Measurements from ENCODE around the gene LHPP. TPM values are rescaled to one million over a fixed set of nuclear protein-coding genes. Genes with fewer than 3 reads are reported as not detected.

Gene LHPP
- total and polyA plus RNA-seq, 4 donors = 11.5 to 22.0 (median 18.6) TPM

GRCh38 chr10:124464028-124464965 is 2.7 kb downstream of the LHPP start:
- Histone ChIP-seq H3K4me1 (ENCODE audit: control insufficient read depth in 1 of 2, insufficient read depth in 2 of 2, low read length in 2 of 2) (no peaks in the 10 kb centered on the region), H3K27me3 (ENCODE audit: control insufficient read depth in 1 of 2, insufficient read depth in 2 of 2, low read length in 1 of 2) (no peaks in the 10 kb centered on the region), H3K36me3 (ENCODE audit: control insufficient read depth in 1 of 2, insufficient read depth in 2 of 2, low read length in 1 of 2) (no peaks in the 10 kb centered on the region), H3K27ac (ENCODE audit: low read depth in 1 of 2, low read length in 2 of 2) (no peak overlapping the region), H3K9me3 (ENCODE audit: control insufficient read depth, low read length) (no peaks in the 10 kb centered on the region), H3K4me3 (ENCODE audit: low read length in 2 of 2) (no peak overlapping the region)
- 90 to 92% methylated on average over 9 of the region's 9 CpGs for WGBS, 2 donors
- intact Hi-C loops (cut with DNase I) = loop anchor here in 1 of 2 donors (10.0 kb wide), 1 partner anchor 1309 kb away; the partner anchor contains the start of gene BUB3
- DNase-seq = no peak
- no peak for ATAC-seq (ENCODE audit: low FRiP score)

DNA sequence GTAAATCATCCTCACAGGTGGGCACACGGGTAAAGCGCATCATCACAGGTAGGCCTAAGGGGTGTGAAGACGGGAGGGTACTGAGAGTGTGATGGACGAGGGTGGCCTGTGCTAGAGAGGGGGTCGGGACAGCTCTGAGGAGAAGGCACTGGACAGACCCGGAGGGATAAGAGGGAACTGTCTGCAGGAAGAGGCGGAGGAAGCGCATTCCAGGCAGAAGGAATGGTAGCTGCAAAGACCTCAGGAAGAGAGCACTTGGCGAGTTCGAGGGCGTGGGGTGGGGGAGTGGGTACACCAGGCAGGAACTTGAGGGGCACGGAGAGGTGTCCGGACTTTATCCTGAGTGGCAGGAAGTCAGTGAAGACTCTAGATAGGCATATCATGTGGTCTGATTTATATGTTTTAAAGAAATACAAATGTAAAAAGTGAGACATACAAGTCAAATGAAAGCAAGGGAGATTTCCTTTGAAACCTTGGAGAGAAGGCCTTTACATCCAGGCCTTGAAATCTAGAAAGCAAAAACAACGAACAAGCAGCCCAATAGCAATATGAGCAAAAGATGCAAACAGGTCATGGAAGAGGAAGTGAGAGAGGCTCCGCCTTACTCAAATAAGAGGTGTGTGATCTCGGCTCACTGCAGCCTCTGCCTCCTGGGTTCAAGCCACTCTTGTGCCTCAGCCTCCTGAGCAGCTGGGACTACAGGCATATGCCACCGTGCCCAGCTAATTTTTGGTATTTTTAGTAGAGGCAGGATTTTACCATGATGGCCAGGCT is 3.6 kb downstream of the LHPP start:
- H3K27ac ChIP-seq (ENCODE audit: low read depth in 1 of 2, low read length in 2 of 2) = no peak overlapping the region
- DNase-seq = no peak
- no peaks in the 10 kb centered on the region for H3K9me3 ChIP-seq (ENCODE audit: control insufficient read depth, low read length)
- H3K4me3 ChIP-seq (ENCODE audit: low read length in 2 of 2) = no peak overlapping the region
- no peak for ATAC-seq (ENCODE audit: low FRiP score)
- WGBS, 2 donors = 83 to 85% methylated on average over 17 of the region's 17 CpGs
- H3K4me1 ChIP-seq (ENCODE audit: control insufficient read depth in 1 of 2, insufficient read depth in 2 of 2, low read length in 2 of 2) = no peaks in the 10 kb centered on the region
- H3K36me3 ChIP-seq (ENCODE audit: control insufficient read depth in 1 of 2, insufficient read depth in 2 of 2, low read length in 1 of 2) = no peaks in the 10 kb centered on the region
- H3K27me3 ChIP-seq (ENCODE audit: control insufficient read depth in 1 of 2, insufficient read depth in 2 of 2, low read length in 1 of 2) = no peaks in the 10 kb centered on the region
- intact Hi-C loops (cut with DNase I) = loop anchor here in 1 of 2 donors (10.0 kb wide), 1 partner anchor 1310 kb away; the partner anchor contains the start of gene BUB3

DNA sequence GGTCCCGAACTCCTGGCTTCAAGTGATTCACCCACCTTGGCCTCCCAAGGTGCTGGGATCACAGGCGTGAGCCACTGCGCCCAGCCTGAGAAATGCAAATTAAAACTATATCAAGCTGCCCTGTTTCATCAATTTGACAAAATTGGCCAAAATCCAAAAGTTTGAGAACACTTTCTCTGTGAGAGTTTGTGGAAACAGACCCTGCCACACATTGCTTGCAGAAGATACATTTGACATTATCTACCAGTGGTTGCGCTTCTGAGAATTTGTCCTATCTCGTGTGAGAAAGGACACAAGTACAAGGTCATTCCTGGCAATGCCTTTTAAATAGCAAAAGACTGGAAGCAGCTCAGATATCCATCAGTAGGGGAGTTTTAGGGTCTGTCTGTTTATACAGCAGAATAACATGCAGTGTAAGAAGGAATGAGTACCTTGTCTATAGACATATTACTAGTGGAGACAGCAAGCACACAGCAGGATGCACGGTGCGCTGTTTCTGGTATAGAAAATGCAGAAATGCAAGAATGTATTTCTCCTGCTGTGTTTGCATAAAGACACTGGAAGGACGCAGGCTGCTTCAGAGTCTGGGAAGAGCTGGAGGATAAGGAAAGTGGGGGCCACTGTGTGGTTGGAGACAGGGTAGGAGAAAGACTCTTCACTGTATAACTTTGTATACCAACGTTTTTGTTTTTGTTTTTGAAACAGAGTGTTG is 4.3 kb downstream of the LHPP start:
- 75 to 76% methylated on average over 9 of the region's 9 CpGs for WGBS, 2 donors
- Histone ChIP-seq H3K9me3 (ENCODE audit: control insufficient read depth, low read length) (no peaks in the 10 kb centered on the region), H3K27me3 (ENCODE audit: control insufficient read depth in 1 of 2, insufficient read depth in 2 of 2, low read length in 1 of 2) (no peaks in the 10 kb centered on the region), H3K4me3 (ENCODE audit: low read length in 2 of 2) (no peak overlapping the region), H3K4me1 (ENCODE audit: control insufficient read depth in 1 of 2, insufficient read depth in 2 of 2, low read length in 2 of 2) (no peaks in the 10 kb centered on the region), H3K27ac (ENCODE audit: low read depth in 1 of 2, low read length in 2 of 2) (no peak overlapping the region), H3K36me3 (ENCODE audit: control insufficient read depth in 1 of 2, insufficient read depth in 2 of 2, low read length in 1 of 2) (no peaks in the 10 kb centered on the region)
- DNase-seq (no peak), ATAC-seq (ENCODE audit: low FRiP score) (no peak)
- intact Hi-C loops (cut with DNase I) = loop anchor here in 1 of 2 donors (10.0 kb wide), 1 partner anchor 1311 kb away; the partner anchor contains the start of gene BUB3

DNA sequence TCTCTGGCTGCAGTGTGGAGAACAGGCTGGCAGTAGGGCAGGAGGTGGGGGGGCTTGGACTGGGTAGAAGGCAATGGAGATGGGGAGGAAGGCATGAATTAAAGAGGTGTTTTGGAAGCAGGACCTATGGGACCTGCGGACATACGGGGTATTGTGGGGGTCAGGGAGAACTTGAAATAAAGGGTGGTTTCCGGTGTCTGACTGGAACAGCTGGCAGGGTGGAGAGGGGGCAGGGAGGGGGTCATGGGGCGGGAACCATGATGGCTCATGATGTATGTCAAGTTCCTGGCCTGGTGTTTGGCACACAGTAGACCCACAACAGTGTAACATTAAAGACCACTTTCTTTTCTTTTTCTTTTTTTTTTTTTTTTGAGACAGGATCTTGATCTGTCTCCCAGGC is 5.5 kb downstream of the LHPP start:
- Histone ChIP-seq H3K9me3 (ENCODE audit: control insufficient read depth, low read length) (no peaks in the 10 kb centered on the region), H3K36me3 (ENCODE audit: control insufficient read depth in 1 of 2, insufficient read depth in 2 of 2, low read length in 1 of 2) (no peaks in the 10 kb centered on the region), H3K4me1 (ENCODE audit: control insufficient read depth in 1 of 2, insufficient read depth in 2 of 2, low read length in 2 of 2) (no peaks in the 10 kb centered on the region), H3K27ac (ENCODE audit: low read depth in 1 of 2, low read length in 2 of 2) (no peak overlapping the region), H3K27me3 (ENCODE audit: control insufficient read depth in 1 of 2, insufficient read depth in 2 of 2, low read length in 1 of 2) (no peaks in the 10 kb centered on the region), H3K4me3 (ENCODE audit: low read length in 2 of 2) (no peak overlapping the region)
- intact Hi-C loops (cut with DNase I) = loop anchor here in 1 of 2 donors (10.0 kb wide), 1 partner anchor 1312 kb away; the partner anchor contains the start of gene BUB3
- 83 to 91% methylated on average over 4 of the region's 4 CpGs for WGBS, 2 donors
- DNase-seq (no peak), ATAC-seq (ENCODE audit: low FRiP score) (no peak)

GRCh38 chr10:124468624-124469023 is 7.0 kb downstream of the LHPP start:
- Histone ChIP-seq H3K4me3 (ENCODE audit: low read length in 2 of 2) (no peak overlapping the region), H3K27ac (ENCODE audit: low read depth in 1 of 2, low read length in 2 of 2) (no peak overlapping the region), H3K27me3 (ENCODE audit: control insufficient read depth in 1 of 2, insufficient read depth in 2 of 2, low read length in 1 of 2) (no peaks in the 10 kb centered on the region), H3K36me3 (ENCODE audit: control insufficient read depth in 1 of 2, insufficient read depth in 2 of 2, low read length in 1 of 2) (no peaks in the 10 kb centered on the region), H3K9me3 (ENCODE audit: control insufficient read depth, low read length) (no peaks in the 10 kb centered on the region), H3K4me1 (ENCODE audit: control insufficient read depth in 1 of 2, insufficient read depth in 2 of 2, low read length in 2 of 2) (no peaks in the 10 kb centered on the region)
- ATAC-seq (ENCODE audit: low FRiP score) (no peak), DNase-seq (peak in 1 of 2 donors; percentile 56)
- intact Hi-C loops (cut with DNase I) = loop anchor here in 1 of 2 donors (10.0 kb wide), 1 partner anchor 1314 kb away; the partner anchor contains the start of gene BUB3
- WGBS, 2 donors = 84 to 85% methylated on average over 13 of the region's 13 CpGs

DNA sequence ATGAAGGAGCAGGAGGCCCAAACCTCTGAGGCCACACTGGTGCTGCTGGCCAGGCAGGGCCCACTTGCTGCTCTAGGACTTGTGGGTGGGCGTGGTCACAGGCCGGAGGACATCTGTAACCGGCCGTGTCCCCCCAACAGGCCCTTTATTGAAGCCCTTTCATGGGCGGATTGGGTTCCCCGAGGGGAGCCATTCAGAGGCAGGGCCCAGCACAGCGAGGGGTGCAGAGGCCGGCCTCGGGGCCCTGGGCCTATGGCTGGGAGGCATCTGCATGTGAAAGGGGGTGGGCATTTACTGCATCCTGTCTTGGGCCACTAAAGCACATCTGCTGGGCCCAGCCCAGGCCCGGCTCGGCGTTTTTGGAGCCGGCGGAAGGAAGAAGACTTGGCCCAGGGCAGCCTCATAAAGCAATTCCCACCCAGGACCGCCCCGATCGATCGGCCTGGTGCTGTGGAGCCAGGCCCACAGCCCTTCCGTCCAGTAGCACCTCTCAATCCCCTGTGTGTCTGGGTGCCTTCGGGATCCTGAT is 8.4 kb downstream of the LHPP start:
- Histone ChIP-seq H3K4me1 (ENCODE audit: control insufficient read depth in 1 of 2, insufficient read depth in 2 of 2, low read length in 2 of 2) (no peaks in the 10 kb centered on the region), H3K27ac (ENCODE audit: low read depth in 1 of 2, low read length in 2 of 2) (no peak overlapping the region), H3K9me3 (ENCODE audit: control insufficient read depth, low read length) (no peaks in the 10 kb centered on the region), H3K36me3 (ENCODE audit: control insufficient read depth in 1 of 2, insufficient read depth in 2 of 2, low read length in 1 of 2) (no peaks in the 10 kb centered on the region), H3K27me3 (ENCODE audit: control insufficient read depth in 1 of 2, insufficient read depth in 2 of 2, low read length in 1 of 2) (no peaks in the 10 kb centered on the region), H3K4me3 (ENCODE audit: low read length in 2 of 2) (no peak overlapping the region)
- WGBS, 2 donors = 75 to 80% methylated on average over 20 of the region's 20 CpGs
- DNase-seq (no peak), ATAC-seq (ENCODE audit: low FRiP score) (no peak)
- intact Hi-C loops (cut with DNase I) = loop anchor here in 1 of 2 donors (10.0 kb wide), 1 partner anchor 1315 kb away; the partner anchor contains the start of gene BUB3

DNA sequence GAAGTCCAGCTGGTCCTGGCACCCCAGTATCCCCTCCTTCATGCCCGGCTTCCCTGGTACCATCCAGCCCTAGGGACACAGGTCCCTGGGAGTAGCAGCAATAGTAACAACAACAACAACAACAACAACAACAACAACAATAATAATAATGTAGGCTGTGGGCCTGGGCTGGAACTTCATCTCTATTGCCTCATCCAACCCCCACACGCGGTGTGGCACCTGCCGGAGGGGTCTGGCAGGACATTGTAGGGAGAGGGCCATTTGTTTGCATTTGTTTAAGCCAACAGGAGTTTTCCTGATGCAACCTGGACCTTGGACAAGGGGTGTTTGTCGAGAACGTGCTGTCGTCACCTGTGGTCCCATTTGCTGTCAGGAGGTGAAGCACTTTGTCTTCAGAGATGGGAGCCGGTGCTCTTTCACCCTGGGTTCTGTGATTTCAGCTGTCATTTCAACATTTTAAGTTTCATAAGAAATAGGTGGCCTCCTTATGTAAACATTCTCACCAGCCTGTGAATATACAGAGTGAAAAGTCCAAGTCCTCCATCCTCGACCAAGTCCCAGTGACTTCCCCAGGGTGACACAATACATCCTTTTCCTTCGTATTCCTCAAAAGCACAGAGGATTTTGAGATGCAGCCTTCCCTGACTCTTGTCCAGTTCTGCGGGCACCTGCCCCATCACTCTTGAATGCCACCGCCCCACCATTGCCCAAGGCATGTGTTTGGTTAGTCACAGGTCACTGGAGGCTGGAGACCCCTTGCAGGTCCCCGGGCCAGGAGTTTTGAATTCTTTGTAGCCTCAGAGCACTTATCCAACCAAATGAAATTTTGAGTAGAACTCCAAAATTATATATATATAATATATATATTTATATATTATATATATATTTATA is 9.2 kb downstream of the LHPP start:
- ATAC-seq (ENCODE audit: low FRiP score) (no peak), DNase-seq (no peak)
- no peak overlapping the region for H3K4me3 ChIP-seq (ENCODE audit: low read length in 2 of 2)
- 89 to 91% methylated on average over 13 of the region's 13 CpGs for WGBS, 2 donors
- intact Hi-C loops (cut with DNase I) = no loop called here
- H3K27me3 ChIP-seq (ENCODE audit: control insufficient read depth in 1 of 2, insufficient read depth in 2 of 2, low read length in 1 of 2) = no peaks in the 10 kb centered on the region
- H3K9me3 ChIP-seq (ENCODE audit: control insufficient read depth, low read length) = no peaks in the 10 kb centered on the region
- no peak overlapping the region for H3K27ac ChIP-seq (ENCODE audit: low read depth in 1 of 2, low read length in 2 of 2)
- H3K4me1 ChIP-seq (ENCODE audit: control insufficient read depth in 1 of 2, insufficient read depth in 2 of 2, low read length in 2 of 2) = no peaks in the 10 kb centered on the region
- H3K36me3 ChIP-seq (ENCODE audit: control insufficient read depth in 1 of 2, insufficient read depth in 2 of 2, low read length in 1 of 2) = no peaks in the 10 kb centered on the region

Measured in aorta (tissue), 5 donors.